ENCODE results near the gene STARD13. TPM values are rescaled to one million over a fixed set of nuclear protein-coding genes. Genes with fewer than 3 reads are reported as not detected.
A peak's percentile ranks its signal among the peaks of the same experiment; 100 is the strongest.

Gene STARD13
- total RNA-seq, 1 donor from 2014 or later = 61.0 TPM

GRCh38 chr13:33256148-33256840 is 29.3 kb downstream of the STARD13 start:
- DNase-seq (no peak), ATAC-seq (no peak)
- Histone ChIP-seq H3K9me3 (no peaks in the 10 kb centered on the region), H3K4me3 (no peak overlapping the region), H3K27me3 (ENCODE audit: low read depth) (no peaks in the 10 kb centered on the region), H3K4me1 (peaks cover 59% of the 10 kb centered on the region), H3K27ac (no peak overlapping the region), H3K36me3 (no peaks in the 10 kb centered on the region)
- TF ChIP-seq, protein P1, sequence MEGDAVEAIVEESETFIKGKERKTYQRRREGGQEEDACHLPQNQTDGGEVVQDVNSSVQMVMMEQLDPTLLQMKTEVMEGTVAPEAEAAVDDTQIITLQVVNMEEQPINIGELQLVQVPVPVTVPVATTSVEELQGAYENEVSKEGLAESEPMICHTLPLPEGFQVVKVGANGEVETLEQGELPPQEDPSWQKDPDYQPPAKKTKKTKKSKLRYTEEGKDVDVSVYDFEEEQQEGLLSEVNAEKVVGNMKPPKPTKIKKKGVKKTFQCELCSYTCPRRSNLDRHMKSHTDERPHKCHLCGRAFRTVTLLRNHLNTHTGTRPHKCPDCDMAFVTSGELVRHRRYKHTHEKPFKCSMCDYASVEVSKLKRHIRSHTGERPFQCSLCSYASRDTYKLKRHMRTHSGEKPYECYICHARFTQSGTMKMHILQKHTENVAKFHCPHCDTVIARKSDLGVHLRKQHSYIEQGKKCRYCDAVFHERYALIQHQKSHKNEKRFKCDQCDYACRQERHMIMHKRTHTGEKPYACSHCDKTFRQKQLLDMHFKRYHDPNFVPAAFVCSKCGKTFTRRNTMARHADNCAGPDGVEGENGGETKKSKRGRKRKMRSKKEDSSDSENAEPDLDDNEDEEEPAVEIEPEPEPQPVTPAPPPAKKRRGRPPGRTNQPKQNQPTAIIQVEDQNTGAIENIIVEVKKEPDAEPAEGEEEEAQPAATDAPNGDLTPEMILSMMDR (IDR thresholded peaks at IDR 0.05) = no peak
- intact Hi-C loops (cut with DNase I) = no loop called here

- intact Hi-C loops (cut with DNase I) = no loop called here
- Histone ChIP-seq H3K4me3 (no peak overlapping the region), H3K9me3 (no peaks in the 10 kb centered on the region), H3K27ac (no peak overlapping the region), H3K36me3 (no peaks in the 10 kb centered on the region), H3K27me3 (ENCODE audit: low read depth) (no peaks in the 10 kb centered on the region), H3K4me1 (peaks cover 37% of the 10 kb centered on the region)
- DNase-seq (no peak), ATAC-seq (no peak)
- TF ChIP-seq, protein P1 (IDR thresholded peaks at IDR 0.05) = no peak
These were observed 33.4 kb downstream of the STARD13 start for GRCh38 chr13:33252135-33252534.

DNA sequence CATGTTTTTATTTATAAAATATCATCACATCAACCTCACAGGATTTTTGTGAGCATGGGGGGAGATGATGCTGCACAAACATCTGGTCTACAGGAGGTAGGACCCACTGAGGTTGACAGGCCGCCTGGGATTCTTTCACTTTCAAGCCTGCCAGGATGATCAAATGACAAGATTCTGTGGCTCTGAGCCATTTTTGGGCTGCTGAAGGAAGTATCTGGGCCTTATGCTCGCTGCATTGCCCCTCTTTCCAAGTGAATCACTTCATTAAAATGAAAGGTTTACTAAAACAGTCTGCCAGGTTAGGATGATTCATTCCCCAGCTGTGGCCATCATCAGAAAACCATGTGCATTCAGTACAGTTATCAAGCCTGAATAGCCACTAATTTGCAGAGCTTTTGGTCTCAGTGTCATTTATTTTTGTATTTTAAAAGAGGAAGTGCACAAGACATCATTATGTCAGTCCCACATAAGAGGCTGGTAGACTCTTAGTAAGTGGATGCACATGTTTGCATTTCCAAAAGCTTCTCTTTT is 34.4 kb downstream of the STARD13 start:
- ATAC-seq (peak; percentile 39 to 64), DNase-seq (no peak)
- Histone ChIP-seq H3K9me3 (no peaks in the 10 kb centered on the region), H3K4me1 (peaks cover 28% of the 10 kb centered on the region), H3K27me3 (ENCODE audit: low read depth) (no peaks in the 10 kb centered on the region), H3K27ac (peak overlapping the region; percentile 9), H3K4me3 (no peak overlapping the region), H3K36me3 (no peaks in the 10 kb centered on the region)
- TF ChIP-seq, protein P1 (IDR thresholded peaks at IDR 0.05) = no peak
- intact Hi-C loops (cut with DNase I) = no loop called here

DNA sequence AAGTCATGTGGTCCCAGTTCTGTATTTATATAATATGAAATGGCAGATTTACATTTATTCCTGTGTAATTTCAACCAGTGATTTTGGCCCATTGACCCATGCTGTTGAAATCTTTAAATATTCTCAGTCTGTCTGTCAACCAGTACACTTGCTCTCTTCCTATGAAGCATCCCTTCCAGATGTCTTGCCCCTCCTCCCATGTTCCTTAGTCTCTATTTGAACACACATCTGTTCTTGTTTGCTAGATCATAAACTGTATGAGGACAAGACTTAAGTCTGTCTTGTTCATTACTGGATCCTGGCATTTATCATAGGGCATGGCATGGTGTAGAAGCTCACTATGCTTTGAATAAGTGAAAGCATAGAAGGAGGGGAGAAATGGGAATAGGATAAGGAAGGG is 34.9 kb downstream of the STARD13 start:
- Histone ChIP-seq H3K27me3 (ENCODE audit: low read depth) (no peaks in the 10 kb centered on the region), H3K4me1 (peaks cover 25% of the 10 kb centered on the region), H3K9me3 (no peaks in the 10 kb centered on the region), H3K4me3 (no peak overlapping the region), H3K27ac (peak overlapping the region; percentile 4), H3K36me3 (no peaks in the 10 kb centered on the region)
- ATAC-seq (no peak), DNase-seq (no peak)
- TF ChIP-seq, protein P1 (IDR thresholded peaks at IDR 0.05) = no peak
- intact Hi-C loops (cut with DNase I) = no loop called here

DNA sequence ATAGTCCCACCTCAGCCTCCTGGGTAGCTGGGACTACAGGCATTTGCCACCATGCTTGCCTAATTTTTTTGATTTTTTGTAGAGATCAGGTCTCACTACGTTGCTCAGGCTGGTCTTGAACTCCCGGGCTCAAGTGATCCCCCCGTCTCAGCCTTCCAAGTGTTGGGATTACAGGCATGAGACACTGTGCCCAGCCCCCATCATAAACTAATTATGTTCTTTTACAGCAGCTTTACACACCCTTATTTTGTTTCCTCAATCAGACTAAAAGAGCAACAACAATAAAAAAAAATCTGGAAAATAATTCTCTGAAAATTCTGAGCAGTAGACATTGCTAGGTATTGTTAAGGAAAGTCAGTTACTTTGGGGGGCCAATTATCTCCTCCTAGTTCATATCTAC is 35.7 kb downstream of the STARD13 start:
- intact Hi-C loops (cut with DNase I) = no loop called here
- ATAC-seq = no peak
- no peaks in the 10 kb centered on the region for H3K9me3 ChIP-seq
- no peaks in the 10 kb centered on the region for H3K27me3 ChIP-seq (ENCODE audit: low read depth)
- no peaks in the 10 kb centered on the region for H3K36me3 ChIP-seq
- H3K27ac ChIP-seq = no peak overlapping the region
- no peak overlapping the region for H3K4me3 ChIP-seq
- peaks cover 25% of the 10 kb centered on the region for H3K4me1 ChIP-seq
- no peak for DNase-seq
- TF ChIP-seq, protein P1 (IDR thresholded peaks at IDR 0.05) = no peak

Measured in lower lobe of right lung (tissue), 2 donors.